Naive thymus-derived CD4-positive, alpha-beta T cell (primary cell): ENCODE results near the gene PTPN1. TPM values are rescaled to one million over a fixed set of nuclear protein-coding genes. Genes with fewer than 3 reads are reported as not detected.
"Not testable (repeated sequence)": the region's sequence is repeated elsewhere in the genome, so short reads cannot be mapped to it uniquely, and the experiment has no call there.

Experiments
- ATAC-seq: fragments of 150-1000 bp; cut with Tn5 transposase; 2 replicates; pipeline ENCODE4 v1.10.0; 2021; ENCODE audit warnings: mild to moderate bottlenecking, moderate library complexity
- CTCF ChIA-PET: fragments of 350-600 bp; sonication (Branson Sonifier 250); formaldehyde crosslinking; loops from one replicate; lab custom pipeline; 2021; ENCODE audit warnings: antibody characterized with exemption; lab: Charles Lee
- POLR2A ChIA-PET: fragments of 350-600 bp; sonication (Branson Sonifier 250); formaldehyde crosslinking; loops from one replicate; lab custom pipeline; 2021; ENCODE audit warnings: antibody characterized with exemption, inconsistent platforms; lab: Charles Lee
- DNase-seq, 9 donors: peaks; one replicate each; pipeline versions ENCODE4 v3.0.0 to v3.0.0-alpha.2; 2020 to 2022; ENCODE audit warnings: mixed read lengths in 1 of 9
- H3K27ac ChIP-seq: one replicate; pipeline ENCODE4 v1.7.0; 2013; ENCODE audit warnings: mild to moderate bottlenecking, low read depth, low read length, moderate library complexity
- H3K27me3 ChIP-seq, 2 donors: one replicate each; pipeline ENCODE4 v1.7.0; 2013; ENCODE audit warnings: low read length in 2 of 2, mild to moderate bottlenecking in 2 of 2, moderate library complexity in 2 of 2; ENCODE audit not compliant: control insufficient read depth in 2 of 2, insufficient read depth in 2 of 2
- H3K36me3 ChIP-seq, 3 experiments: 1 replicate in 2 of 3; 2 replicates in 1 of 3; pipeline ENCODE4 v1.7.0; 2013; ENCODE audit warnings: low read length in 3 of 3, mild to moderate bottlenecking in 3 of 3, moderate library complexity in 1 of 3; ENCODE audit not compliant: insufficient read depth in 3 of 3, control insufficient read depth in 2 of 3
- H3K4me1 ChIP-seq, 2 donors: one replicate each; pipeline ENCODE4 v1.7.0; 2013; ENCODE audit warnings: low read length in 2 of 2, mild to moderate bottlenecking in 2 of 2, moderate library complexity in 1 of 2; ENCODE audit not compliant: control insufficient read depth in 2 of 2, insufficient read depth in 2 of 2
- H3K4me3 ChIP-seq: 2 replicates; pipeline ENCODE4 v1.7.0; 2013; ENCODE audit warnings: mild to moderate bottlenecking, low read length
- H3K9me3 ChIP-seq, 3 experiments: 1 replicate in 2 of 3; 2 replicates in 1 of 3; pipeline ENCODE4 v1.7.0; 2013; ENCODE audit warnings: low read length in 3 of 3; ENCODE audit not compliant: control insufficient read depth in 2 of 3
- H3K27ac Mint-ChIP-seq, 9 donors: one replicate each; pipeline ENCODE4 v1.8.0; 2020 to 2022; ENCODE audit warnings: mixed read lengths in 9 of 9, mild to moderate bottlenecking in 8 of 9, moderate library complexity in 5 of 9, inconsistent platforms in 2 of 9
- H3K27me3 Mint-ChIP-seq, 5 donors: one replicate each; pipeline ENCODE4 v1.8.0; 2021 to 2022; ENCODE audit warnings: mixed read lengths in 5 of 5, mild to moderate bottlenecking in 1 of 5
- H3K36me3 Mint-ChIP-seq, 5 donors: one replicate each; pipeline ENCODE4 v1.8.0; 2020 to 2022; ENCODE audit warnings: mixed read lengths in 5 of 5, mild to moderate bottlenecking in 3 of 5, inconsistent platforms in 1 of 5
- H3K4me1 Mint-ChIP-seq, 7 donors: one replicate each; pipeline ENCODE4 v1.8.0; 2020 to 2022; ENCODE audit warnings: mixed read lengths in 7 of 7, mild to moderate bottlenecking in 3 of 7, inconsistent platforms in 1 of 7
- H3K4me3 Mint-ChIP-seq, 10 donors: one replicate each; pipeline ENCODE4 v1.8.0; 2020 to 2022; ENCODE audit warnings: mild to moderate bottlenecking in 10 of 10, mixed read lengths in 10 of 10, moderate library complexity in 6 of 10, inconsistent platforms in 2 of 10
- H3K9me3 Mint-ChIP-seq, 11 donors: one replicate each; pipeline ENCODE4 v1.8.0; 2020 to 2022; ENCODE audit warnings: mixed read lengths in 11 of 11, mild to moderate bottlenecking in 4 of 11, inconsistent platforms in 1 of 11, moderate library complexity in 1 of 11
- intact Hi-C, 2 donors: fragments of 100-400 bp; cut with micrococcal nuclease; formaldehyde crosslinking; loops; one replicate each; pipeline ENCODE4 v1.15.1; 2023
- polyA plus RNA-seq, 2 donors: library from polyadenylated mRNA; unstranded; fragments of 300-500 nt; fragmentation: Illumina TruSeq; gene quantifications; one replicate each; pipeline ENCODE4 v1.2.3, GENCODE V29; 2021
- total RNA-seq, 6 experiments: library from RNA in 5 of 6; stranded (reverse) in 5 of 6; gene quantifications; 1 replicate in 5 of 6; 2 replicates in 1 of 6; pipeline ENCODE4 v1.2.3 and lab custom pipeline; 2021 to 2026

Gene PTPN1
- total and polyA plus RNA-seq, 7 experiments from 2014 or later: 30.4 to 80.5 (median 59.7) TPM

GRCh38 chr20:50507745-50508144 lies 2.4 kb upstream of the PTPN1 start:
- DNase-seq: not testable (repeated sequence)

GRCh38 chr20:50508171-50508755 lies 1.9 kb upstream of the PTPN1 start:
- Mint-ChIP-seq H3K27me3 (no peaks in the 10 kb centered on the region), H3K36me3 (peaks cover 0 to 9% (median 0%) of the 10 kb centered on the region in 5 donors), H3K27ac (peak overlapping the region in 3 of 9 donors; percentile 17 to 48 (median 41)), H3K4me1 (peaks cover 23 to 42% (median 31%) of the 10 kb centered on the region in 7 donors), H3K9me3 (no peaks in the 10 kb centered on the region), H3K4me3 (peak overlapping the region in 6 of 10 donors; percentile 12 to 100 (median 44))
- ChIA-PET CTCF (interaction anchor here (1.0 kb wide), 1 partner anchor 68 kb away, joined by 4 read pairs; no protein-coding TSS in a partner anchor), POLR2A (interaction anchor here (1.0 kb wide), 1 partner anchor 50 kb away, joined by 3 read pairs; no protein-coding TSS in a partner anchor)
- Histone ChIP-seq H3K27ac (no peak overlapping the region), H3K27me3 (no peaks in the 10 kb centered on the region), H3K9me3 (no peaks in the 10 kb centered on the region), H3K4me1 (peaks cover 14 to 23% of the 10 kb centered on the region in 2 donors), H3K36me3 (peaks cover 0 to 9% (median 0%) of the 10 kb centered on the region in 3 experiments), H3K4me3 (no peak overlapping the region)
- intact Hi-C loops: no loop called here
- DNase-seq: no peak
- no peak for ATAC-seq

More at GRCh38 chr20:50507745-50508144, 2.4 kb upstream of the PTPN1 start:
- H3K4me3 ChIP-seq, ATAC-seq, H3K27me3 Mint-ChIP-seq, H3K36me3 ChIP-seq, H3K9me3 Mint-ChIP-seq, POLR2A ChIA-PET, H3K9me3 ChIP-seq, intact Hi-C loops, H3K4me3 Mint-ChIP-seq, H3K27ac ChIP-seq, H3K27me3 ChIP-seq, H3K36me3 Mint-ChIP-seq, H3K27ac Mint-ChIP-seq: not testable (repeated sequence)
- H3K4me1 ChIP-seq: peaks cover 13 to 18% of the 10 kb centered on the region in 2 donors
- CTCF ChIA-PET: interaction anchor here (1.0 kb wide), 1 partner anchor 68 kb away, joined by 4 read pairs; no protein-coding TSS in a partner anchor
- peaks cover 17 to 37% (median 26%) of the 10 kb centered on the region in 7 donors for H3K4me1 Mint-ChIP-seq

- Histone ChIP-seq H3K27ac (peak overlapping the region; percentile 89), H3K9me3 (no peaks in the 10 kb centered on the region), H3K36me3 (peaks cover 0 to 9% (median 0%) of the 10 kb centered on the region in 3 experiments), H3K4me3 (peak overlapping the region; percentile 88), H3K4me1 (peaks cover 40 to 46% of the 10 kb centered on the region in 2 donors), H3K27me3 (no peaks in the 10 kb centered on the region)
- Mint-ChIP-seq H3K27ac (peak overlapping the region; percentile 93 to 98 (median 98)), H3K36me3 (peaks cover 0 to 21% (median 0%) of the 10 kb centered on the region in 5 donors), H3K27me3 (no peaks in the 10 kb centered on the region), H3K4me3 (peak overlapping the region; percentile 93 to 100 (median 97)), H3K4me1 (peaks cover 40 to 60% (median 54%) of the 10 kb centered on the region in 7 donors), H3K9me3 (no peaks in the 10 kb centered on the region)
- ATAC-seq (no peak), DNase-seq (peak in 3 of 9 donors; percentile 14 to 48 (median 19))
- intact Hi-C loops: loop anchor here (1.0 to 10.0 kb wide), 19 partner anchors 7 to 916 kb away; partner anchors contain the start of genes CEBPB (in 2 of the 2), PARD6B (in 2 of the 2), RNF114 (in 2 of the 2) and ADNP (in 1 of the 2)
- POLR2A ChIA-PET: interaction anchor here (0.7 to 4.9 kb wide), 23 partner anchors 10 to 447 kb away, joined by 3 to 50 read pairs (median 6); partner anchors contain the start of gene CEBPB
- CTCF ChIA-PET: interaction anchor here (0.8 to 2.8 kb wide), 5 partner anchors 27 to 63 kb away, joined by 3 to 13 read pairs (median 3); no protein-coding TSS in a partner anchor
These were observed 741 bp downstream of the PTPN1 start for GRCh38 chr20:50510706-50511542.

- Mint-ChIP-seq H3K36me3 (peaks cover 0 to 21% (median 0%) of the 10 kb centered on the region in 5 donors), H3K27me3 (no peaks in the 10 kb centered on the region), H3K27ac (peak overlapping the region in 8 of 9 donors; percentile 4 to 98 (median 70)), H3K9me3 (no peaks in the 10 kb centered on the region), H3K4me1 (peaks cover 53 to 73% (median 68%) of the 10 kb centered on the region in 7 donors), H3K4me3 (peak overlapping the region; percentile 93 to 100 (median 97))
- ChIA-PET POLR2A (interaction anchor here (0.7 to 4.9 kb wide), 13 partner anchors 9 to 321 kb away, joined by 3 to 50 read pairs (median 8); partner anchors contain the start of gene CEBPB), CTCF (interaction anchor here (0.7 to 2.8 kb wide), 8 partner anchors 8 to 323 kb away, joined by 3 to 13 read pairs (median 3); no protein-coding TSS in a partner anchor)
- ATAC-seq (no peak), DNase-seq (no peak)
- Histone ChIP-seq H3K36me3 (peaks cover 0 to 9% (median 0%) of the 10 kb centered on the region in 3 experiments), H3K9me3 (no peaks in the 10 kb centered on the region), H3K4me1 (peaks cover 51 to 57% of the 10 kb centered on the region in 2 donors), H3K4me3 (peak overlapping the region; percentile 88), H3K27ac (peak overlapping the region; percentile 89), H3K27me3 (no peaks in the 10 kb centered on the region)
- intact Hi-C loops: loop anchor here in 1 of 2 donors (10.0 kb wide), 1 partner anchor 918 kb away; no protein-coding TSS in a partner anchor
These were observed 2.1 kb downstream of the PTPN1 start for GRCh38 chr20:50512323-50512722.

GRCh38 chr20:50513169-50514034 lies 3.2 kb downstream of the PTPN1 start:
- no peaks in the 10 kb centered on the region for H3K27me3 Mint-ChIP-seq
- Histone ChIP-seq H3K27ac (peak overlapping the region; percentile 89), H3K36me3 (peaks cover 0 to 9% (median 0%) of the 10 kb centered on the region in 3 experiments), H3K9me3 (no peaks in the 10 kb centered on the region), H3K4me1 (peaks cover 57 to 59% of the 10 kb centered on the region in 2 donors), H3K4me3 (no peak overlapping the region), H3K27me3 (no peaks in the 10 kb centered on the region)
- ChIA-PET CTCF (interaction anchor here (0.9 to 2.8 kb wide), 7 partner anchors 9 to 325 kb away, joined by 3 to 13 read pairs (median 3); no protein-coding TSS in a partner anchor), POLR2A (interaction anchor here (1.1 to 4.9 kb wide), 8 partner anchors 8 to 398 kb away, joined by 3 to 50 read pairs (median 9); no protein-coding TSS in a partner anchor)
- peaks cover 0 to 27% (median 0%) of the 10 kb centered on the region in 5 donors for H3K36me3 Mint-ChIP-seq
- H3K27ac Mint-ChIP-seq: peak overlapping the region; percentile 4 to 98 (median 79)
- intact Hi-C loops: loop anchor here in 1 of 2 donors (10.0 kb wide), 1 partner anchor 919 kb away; no protein-coding TSS in a partner anchor
- peak overlapping the region; percentile 39 to 100 (median 97) for H3K4me3 Mint-ChIP-seq
- DNase-seq: no peak
- peaks cover 60 to 83% (median 78%) of the 10 kb centered on the region in 7 donors for H3K4me1 Mint-ChIP-seq
- no peak for ATAC-seq
- no peaks in the 10 kb centered on the region for H3K9me3 Mint-ChIP-seq
